ENCODE results near the gene PARP6.

Gene PARP6

GRCh38 chr15:72230197-72231065 is 41.9 kb downstream of the PARP6 start:
- peak; percentile 89 for DNase-seq

GRCh38 chr15:72229947-72230196 is 42.5 kb downstream of the PARP6 start:
- DNase-seq, result no peak

GRCh38 chr15:72229076-72229946 is 43.0 kb downstream of the PARP6 start:
- DNase-seq, result no peak

- no peak for DNase-seq
Measured at GRCh38 chr15:72227720-72228119, 44.6 kb downstream of the PARP6 start.

GRCh38 chr15:72227192-72227586 is 45.2 kb downstream of the PARP6 start:
- no peak for DNase-seq

GRCh38 chr15:72223278-72223677 is 49.1 kb downstream of the PARP6 start:
- no peak for DNase-seq

- no peak for DNase-seq
Measured at GRCh38 chr15:72222393-72222792, 50.0 kb downstream of the PARP6 start.

GRCh38 chr15:72220687-72221086 is 51.7 kb downstream of the PARP6 start:
- no peak for DNase-seq

- DNase-seq, result no peak
Measured at GRCh38 chr15:72217216-72217615, 55.1 kb downstream of the PARP6 start.

GRCh38 chr15:72216079-72216478 is 56.3 kb downstream of the PARP6 start:
- no peak for DNase-seq

- DNase-seq, result no peak
Measured at GRCh38 chr15:72207558-72208085, 64.7 kb downstream of the PARP6 start.

- DNase-seq, result no peak
Measured at GRCh38 chr15:72206677-72207000, 65.7 kb downstream of the PARP6 start.

GRCh38 chr15:72205896-72206676 is 66.3 kb downstream of the PARP6 start:
- DNase-seq, result no peak

GRCh38 chr15:72205273-72205672 is 67.1 kb downstream of the PARP6 start:
- no peak for DNase-seq

- DNase-seq, result peak; percentile 87
Measured at GRCh38 chr15:72203507-72203837, 68.9 kb downstream of the PARP6 start.

GRCh38 chr15:72202801-72203506 is 69.4 kb downstream of the PARP6 start:
- no peak for DNase-seq

GRCh38 chr15:72202302-72202701 is 70.1 kb downstream of the PARP6 start:
- DNase-seq, result no peak

- no peak for DNase-seq
Measured at GRCh38 chr15:72201391-72201921, 70.9 kb downstream of the PARP6 start.

- no peak for DNase-seq
Measured at GRCh38 chr15:72200395-72201237, 71.7 kb downstream of the PARP6 start.

- peak; percentile 81 for DNase-seq
Measured at GRCh38 chr15:72199721-72200212, 72.6 kb downstream of the PARP6 start.

GRCh38 chr15:72199205-72199515 is 73.2 kb downstream of the PARP6 start:
- no peak for DNase-seq
